ENCODE results near the gene MOB1B.

DNA sequence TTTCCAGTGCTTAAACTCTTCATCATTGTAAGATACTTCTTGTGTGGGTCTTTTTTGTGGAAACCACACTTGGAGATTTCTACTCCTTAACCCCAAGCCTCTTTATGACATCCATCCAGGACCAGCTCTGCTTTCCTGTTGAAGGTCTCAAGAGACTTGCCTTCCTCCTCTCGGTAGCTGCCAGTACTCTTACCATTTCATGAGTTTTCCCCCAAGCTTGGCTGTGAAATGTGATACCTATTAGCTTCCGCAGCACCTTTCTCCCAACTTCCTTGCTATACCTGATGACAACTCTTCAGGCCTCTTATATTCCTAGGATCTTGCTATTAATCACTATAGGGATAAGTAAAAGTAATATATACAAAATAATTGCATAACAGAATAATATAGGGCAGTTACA, 89.4 kb downstream of the MOB1B start:
- TF ChIP-seq POLR2AphosphoS5 (IDR thresholded peaks at IDR 0.05; ENCODE audit: low read depth, low read length): no peak
- TF ChIP-seq POLR2A (IDR thresholded peaks at IDR 0.05; ENCODE audit: low read depth, low read length): no peak
- TF ChIP-seq TAF1 (IDR thresholded peaks at IDR 0.05; ENCODE audit: borderline replicate concordance, low read depth, low read length): no peak
